ENCODE measurements around the gene AOX1. TPM values are rescaled to one million over a fixed set of nuclear protein-coding genes. Genes with fewer than 3 reads are reported as not detected.

The AOX1 gene
- total RNA-seq = 54.4 and 96.4 TPM in 2 replicates

GRCh38 chr2:200585730-200586643 is at the start of gene AOX1:
AOX1 (plus strand) TSS chr2:200586014; CDS start chr2:200586109, 95 bp downstream.

Other genes starting within 250 kb of the AOX1 start
- 17.8 and 30.2 TPM in 2 replicates for gene KCTD18, start 75.9 kb upstream of the AOX1 start, total RNA-seq
- gene SGO2, start 59.8 kb upstream of the AOX1 start, total RNA-seq = 3.7 and 28.6 TPM in 2 replicates
- 656 and 1,039 TPM in 2 replicates for gene BZW1, start 225.9 kb downstream of the AOX1 start, total RNA-seq